ENCODE measurements around the gene DAD1.
A peak's percentile ranks its signal among the peaks of the same experiment; 100 is the strongest.

Gene DAD1

DNA sequence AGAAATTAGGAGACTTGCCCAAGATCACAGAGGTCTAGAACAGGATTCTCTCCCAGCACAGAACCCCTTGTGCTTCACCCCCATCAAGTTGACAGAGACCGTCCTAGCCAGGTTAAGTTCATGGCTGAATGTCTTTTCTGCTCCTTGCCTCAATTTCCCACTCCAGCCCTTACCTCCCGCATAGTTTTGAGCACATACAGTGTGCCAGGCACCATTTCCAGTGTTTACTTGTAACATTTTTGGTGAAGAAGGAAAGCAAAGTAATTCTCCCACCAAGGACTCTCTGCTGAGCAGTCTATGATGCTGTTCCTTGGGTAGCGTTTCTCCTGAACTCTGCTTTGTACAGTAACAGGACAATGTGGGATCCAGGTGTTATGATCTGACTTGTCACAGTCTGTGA, 10.3 kb upstream of the DAD1 start:
- TF ChIP-seq, protein P1, sequence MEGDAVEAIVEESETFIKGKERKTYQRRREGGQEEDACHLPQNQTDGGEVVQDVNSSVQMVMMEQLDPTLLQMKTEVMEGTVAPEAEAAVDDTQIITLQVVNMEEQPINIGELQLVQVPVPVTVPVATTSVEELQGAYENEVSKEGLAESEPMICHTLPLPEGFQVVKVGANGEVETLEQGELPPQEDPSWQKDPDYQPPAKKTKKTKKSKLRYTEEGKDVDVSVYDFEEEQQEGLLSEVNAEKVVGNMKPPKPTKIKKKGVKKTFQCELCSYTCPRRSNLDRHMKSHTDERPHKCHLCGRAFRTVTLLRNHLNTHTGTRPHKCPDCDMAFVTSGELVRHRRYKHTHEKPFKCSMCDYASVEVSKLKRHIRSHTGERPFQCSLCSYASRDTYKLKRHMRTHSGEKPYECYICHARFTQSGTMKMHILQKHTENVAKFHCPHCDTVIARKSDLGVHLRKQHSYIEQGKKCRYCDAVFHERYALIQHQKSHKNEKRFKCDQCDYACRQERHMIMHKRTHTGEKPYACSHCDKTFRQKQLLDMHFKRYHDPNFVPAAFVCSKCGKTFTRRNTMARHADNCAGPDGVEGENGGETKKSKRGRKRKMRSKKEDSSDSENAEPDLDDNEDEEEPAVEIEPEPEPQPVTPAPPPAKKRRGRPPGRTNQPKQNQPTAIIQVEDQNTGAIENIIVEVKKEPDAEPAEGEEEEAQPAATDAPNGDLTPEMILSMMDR (IDR thresholded peaks at IDR 0.05; ENCODE audit: insufficient read depth, missing control alignments) = no peak
- FAIRE-seq (no peak), DNase-seq (ENCODE audit: insufficient read length, low spot score) (no peak)

DNA sequence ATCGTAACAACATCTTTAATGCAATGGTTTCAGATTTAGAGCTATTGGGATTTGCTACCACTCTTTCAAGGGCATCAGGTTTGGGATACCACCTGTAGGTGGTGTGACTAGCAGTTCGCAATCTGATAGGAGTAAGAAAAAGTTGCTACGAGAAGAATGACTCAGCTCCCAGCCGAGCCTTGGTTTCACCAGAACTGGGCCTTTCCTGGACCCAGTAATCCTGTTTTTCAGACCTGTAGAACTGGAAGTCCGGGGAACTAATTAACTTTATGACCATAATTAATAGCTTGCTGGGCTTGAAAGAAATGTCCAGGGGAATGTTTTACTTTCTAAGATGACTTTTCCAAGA, 9.8 kb upstream of the DAD1 start:
- TF ChIP-seq, protein P1 (IDR thresholded peaks at IDR 0.05; ENCODE audit: insufficient read depth, missing control alignments) = no peak
- FAIRE-seq (no peak), DNase-seq (ENCODE audit: insufficient read length, low spot score) (no peak)

DNA sequence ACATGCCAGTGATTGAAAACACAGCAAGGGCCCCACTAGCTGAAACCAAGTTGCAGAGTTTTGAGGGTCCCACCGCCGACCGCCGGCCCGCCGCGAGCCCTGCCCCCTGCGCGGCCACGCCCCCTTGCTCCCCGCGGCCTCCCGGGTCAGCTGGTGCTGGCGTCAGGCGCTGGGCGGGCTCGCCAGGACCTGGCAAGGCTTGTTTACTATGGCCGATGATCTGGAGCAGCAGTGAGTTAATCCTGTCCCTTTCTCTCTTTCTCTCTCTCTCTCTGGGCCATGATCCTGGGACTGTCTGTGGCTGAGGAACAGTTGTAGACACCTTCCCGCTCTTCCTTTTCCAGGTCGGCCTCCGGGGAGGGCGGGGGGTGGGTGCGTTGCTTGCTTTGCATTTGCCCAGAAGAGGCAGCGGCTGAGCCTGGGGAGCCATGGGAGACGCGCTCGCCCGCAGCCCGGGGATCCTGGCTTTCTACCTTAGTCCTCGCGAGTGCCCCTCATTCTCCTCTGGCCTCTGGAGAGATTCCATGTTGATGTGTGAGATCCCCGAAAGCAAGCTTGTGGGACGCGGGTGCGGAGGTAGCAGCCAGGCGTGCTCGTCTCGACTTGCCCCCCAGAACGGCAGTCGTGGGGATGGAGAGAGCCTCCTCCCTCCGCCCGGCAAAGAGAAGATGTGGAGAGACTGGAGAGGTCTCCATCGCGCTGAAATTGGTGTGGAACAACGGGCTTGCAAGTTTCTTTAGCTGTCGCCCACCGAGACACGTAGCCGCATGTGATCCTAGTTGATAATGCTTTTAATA, 9.3 kb upstream of the DAD1 start, which contains the start of gene ABHD4:
TSS of gene ABHD4 (plus strand) at position 202 of the 797 bp plus-strand sequence. CDS start at position 209, 7 bp downstream.
- DNase-seq (ENCODE audit: insufficient read length, low spot score) (peak; percentile 77), FAIRE-seq (no peak)
- TF ChIP-seq, protein P1 (IDR thresholded peaks at IDR 0.05; ENCODE audit: insufficient read depth, missing control alignments) = no peak

DNA sequence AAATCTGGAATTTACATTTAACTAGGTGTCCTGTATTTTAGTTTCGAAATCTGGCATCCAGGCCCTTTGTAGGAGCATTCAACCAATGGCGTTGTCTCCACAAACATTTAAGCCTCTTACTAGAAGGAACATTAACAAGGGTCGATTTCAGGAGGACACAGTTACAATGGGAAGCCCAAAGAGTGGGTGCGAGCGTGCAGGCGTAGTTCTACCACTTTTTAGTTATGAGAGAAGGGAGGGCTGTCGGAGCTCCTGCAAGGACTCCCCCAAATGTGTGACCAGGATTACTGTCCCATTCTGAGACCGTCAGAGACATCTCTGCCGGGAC, 8.7 kb upstream of the DAD1 start:
- TF ChIP-seq, protein P1 (IDR thresholded peaks at IDR 0.05; ENCODE audit: insufficient read depth, missing control alignments) = no peak
- no peak for FAIRE-seq
- DNase-seq (ENCODE audit: insufficient read length, low spot score) = no peak

DNA sequence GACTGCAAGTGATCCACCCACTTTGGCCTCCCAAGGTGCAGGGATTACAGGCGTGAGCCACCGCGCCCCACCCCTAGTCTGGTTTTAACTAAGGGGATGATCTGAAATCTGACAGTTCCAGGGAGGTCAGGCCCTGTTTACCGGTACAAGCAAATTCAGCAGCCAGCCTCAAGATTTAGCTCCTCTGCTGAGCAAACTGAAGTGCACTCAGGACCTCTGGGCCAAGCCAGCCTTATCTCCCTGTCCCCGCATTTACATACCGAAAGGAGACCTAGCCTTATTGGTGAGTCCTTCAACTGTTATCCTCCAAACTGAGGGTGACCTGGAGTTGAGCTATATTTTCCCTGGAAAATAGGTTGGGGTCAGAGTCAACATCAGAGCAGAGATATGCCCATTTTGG, 8.2 kb upstream of the DAD1 start:
- DNase-seq (ENCODE audit: insufficient read length, low spot score) (no peak), FAIRE-seq (no peak)
- TF ChIP-seq, protein P1 (IDR thresholded peaks at IDR 0.05; ENCODE audit: insufficient read depth, missing control alignments) = no peak

DNA sequence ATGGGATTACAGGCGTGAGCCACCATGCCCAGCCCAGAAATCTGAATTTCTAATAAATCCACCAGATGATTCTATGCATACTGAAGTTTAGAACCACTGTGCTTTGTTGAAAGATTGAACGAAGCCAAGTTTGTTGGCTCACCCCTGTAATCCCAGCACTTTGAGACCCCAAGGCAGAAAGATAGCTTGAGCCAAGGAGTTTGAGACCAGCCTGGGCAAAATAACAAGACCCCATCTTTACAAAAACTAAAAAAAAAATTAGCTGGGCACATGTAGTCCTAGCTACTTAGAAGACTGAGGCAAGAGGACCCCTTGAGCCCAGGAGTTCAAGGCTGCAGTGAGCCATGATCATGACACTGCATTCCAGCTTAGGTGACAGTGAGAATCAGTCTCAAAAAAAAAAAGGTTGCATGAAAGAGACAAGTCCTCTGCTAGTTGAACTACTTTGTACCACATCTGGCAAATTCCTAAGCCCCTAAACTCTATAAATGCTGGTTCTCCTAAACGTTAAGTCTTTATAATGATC, 7.4 kb upstream of the DAD1 start:
- FAIRE-seq = no peak

More for the DNA sequence above, 7.4 kb upstream of the DAD1 start:
- no peak for DNase-seq (ENCODE audit: insufficient read length, low spot score)
- TF ChIP-seq, protein P1 (IDR thresholded peaks at IDR 0.05; ENCODE audit: insufficient read depth, missing control alignments) = no peak
